Heart right ventricle (tissue), 16 donors: ENCODE results near the gene FAM118B. TPM values are rescaled to one million over a fixed set of nuclear protein-coding genes. Genes with fewer than 3 reads are reported as not detected.

Experiments used
- ATAC-seq, 8 donors: fragments of 200-7000 bp; cut with Tn5 transposase; one replicate each; pipeline ENCODE4 v1.9.1; 2020; ENCODE audit warnings: mild to moderate bottlenecking in 8 of 8, moderate library complexity in 8 of 8, moderate number of reproducible peaks in 1 of 8
- DNase-seq, 2 donors: peaks; one replicate each; pipeline ENCODE4 v3.0.0-alpha.2; 2020
- H3K27ac ChIP-seq, 10 donors: fragments of 200-600 bp; sonication (generic) in 2 of 10; one replicate each; pipeline versions ENCODE4 v1.5.0 to v1.8.0; 2020 to 2022; ENCODE audit warnings: mild to moderate bottlenecking in 3 of 10
- H3K27me3 ChIP-seq, 7 donors: fragments of 200-600 bp; one replicate each; pipeline ENCODE4 v1.8.0; 2021 to 2022; ENCODE audit warnings: mild to moderate bottlenecking in 2 of 7
- H3K36me3 ChIP-seq, 9 donors: fragments of 200-600 bp; sonication (generic) in 1 of 9; one replicate each; pipeline versions ENCODE4 v1.5.0 to v1.8.0; 2020 to 2022; ENCODE audit warnings: mild to moderate bottlenecking in 2 of 9
- H3K4me1 ChIP-seq, 9 donors: fragments of 200-600 bp; sonication (generic) in 1 of 9; one replicate each; pipeline versions ENCODE4 v1.5.0 to v1.8.0; 2020 to 2022; ENCODE audit warnings: mild to moderate bottlenecking in 4 of 9
- H3K4me3 ChIP-seq, 10 donors: fragments of 200-600 bp; sonication (generic) in 2 of 10; one replicate each; pipeline versions ENCODE4 v1.5.0 to v1.8.0; 2020 to 2022; ENCODE audit warnings: mild to moderate bottlenecking in 7 of 10, moderate library complexity in 2 of 10
- H3K9me3 ChIP-seq, 11 donors: fragments of 200-600 bp in 10 of 11; sonication (generic) in 2 of 11; one replicate each; pipeline versions ENCODE4 v1.5.0 to v1.8.0; 2013 to 2022; ENCODE audit warnings: mild to moderate bottlenecking in 2 of 11, control low read depth in 1 of 11, moderate library complexity in 1 of 11
- WGBS, 2 donors: extraction: QIAGEN DNeasy Blood & Tissue Kit; methylation state at CpG; one replicate each; pipeline ENCODE4 v1.1.7; 2013; ENCODE audit warnings: inconsistent platforms in 1 of 2; 5-methylcytosine and 5-hydroxymethylcytosine counted together
- intact Hi-C, 10 donors: fragments of 100-400 bp; cut with DNase I; formaldehyde crosslinking; loops; one replicate each; pipeline versions ENCODE4 v1.11.1 to v1.14.2; 2022
- polyA plus RNA-seq, 2 donors: library from polyadenylated mRNA; stranded (reverse); fragments of 200-250 nt; gene quantifications; one replicate each; pipeline ENCODE4 v1.2.3, GENCODE V29; 2013
- total RNA-seq, 10 donors: library from RNA; stranded (reverse); fragmentation: NEBNext Ultra II Directional in 3 of 10; extraction: Animal tissue kit (Norgen Biotek cat#: 25700) in 3 of 10; gene quantifications; one replicate each; pipeline versions ENCODE4 v1.2.1 to v1.2.4, GENCODE V29; 2021 to 2023
- TF ChIP-seq, protein P1 (sequence below), 9 donors: fragments of 200-600 bp; sonication (generic) in 2 of 9; IDR thresholded peaks; one replicate each; pipeline versions ENCODE4 v1.5.0 to v1.8.0; 2021 to 2022; ENCODE audit warnings: antibody characterized with exemption in 9 of 9, mild to moderate bottlenecking in 5 of 9, moderate library complexity in 1 of 9
- donor health status: Arrhythmogenic right ventricular cardiomyopathy.
- donor health status: ischemic (EF 13 %, LVEDD 7.1; RV severe dilation, severe dysfunction).
- donor health status: healthy with polysubstance abuse.
- donor health status: DM: no; HTN: yes; CAD: no.
- donor health status: DM: no; HTN: no; CAD: no.
- donor health status: ischemic (EF 25% LVEDD 6.9; RV normal size, moderate dysfunction).
- donor health status: ischemic (EF 25% LVEDD 5.7; RV mildly dilated, moderate dysfunction).
- donor health status: healthy.
- donor health status: DM: yes; HTN: yes; CAD: no.
- donor health status: Ischemic cardiomyopathy.
- donor health status: ischemic (EF 35%, LVEDD 5.7; RV mildly dilated, moderate dysfunction).
- donor health status: nonischemic (EF 11% LVEDD 7.7; RV severe dilation, severe dysfunction).
- donor health status: DM: yes; HTN: yes; CAD: no.
- donor health status: PGD.
- donor health status: ischemic (EF 29% LVEDD 5.4; RV normal size, mild dysfunction).
- donor health status: nonischemic (EF 23%, LVEDD 6.1; RV moderate dilation, normal function).

The FAM118B gene
- total and polyA plus RNA-seq, 12 donors = 7.6 to 52.8 (median 22.5) TPM

DNA sequence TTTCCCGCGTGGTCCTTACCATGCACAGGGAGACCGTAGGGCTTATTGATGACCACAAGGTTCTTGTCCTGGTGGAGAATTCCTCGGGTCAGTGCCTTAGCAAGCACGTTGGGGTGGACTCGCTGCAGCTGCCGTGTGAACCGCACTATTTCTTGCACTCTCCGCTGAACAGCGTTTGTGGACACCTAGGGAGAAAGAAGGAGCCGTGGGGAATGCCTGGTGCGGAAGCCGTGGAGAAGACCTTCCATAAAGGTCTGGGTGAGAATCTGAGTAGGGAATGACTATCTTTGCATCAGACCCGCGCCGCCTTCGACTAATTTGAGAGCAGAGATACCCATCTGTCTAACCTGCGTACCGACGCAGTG, 729 bp upstream of the FAM118B start:
- WGBS, 2 donors = 3% methylated on average over 20 of the region's 20 CpGs
- no peak for ATAC-seq

DNA sequence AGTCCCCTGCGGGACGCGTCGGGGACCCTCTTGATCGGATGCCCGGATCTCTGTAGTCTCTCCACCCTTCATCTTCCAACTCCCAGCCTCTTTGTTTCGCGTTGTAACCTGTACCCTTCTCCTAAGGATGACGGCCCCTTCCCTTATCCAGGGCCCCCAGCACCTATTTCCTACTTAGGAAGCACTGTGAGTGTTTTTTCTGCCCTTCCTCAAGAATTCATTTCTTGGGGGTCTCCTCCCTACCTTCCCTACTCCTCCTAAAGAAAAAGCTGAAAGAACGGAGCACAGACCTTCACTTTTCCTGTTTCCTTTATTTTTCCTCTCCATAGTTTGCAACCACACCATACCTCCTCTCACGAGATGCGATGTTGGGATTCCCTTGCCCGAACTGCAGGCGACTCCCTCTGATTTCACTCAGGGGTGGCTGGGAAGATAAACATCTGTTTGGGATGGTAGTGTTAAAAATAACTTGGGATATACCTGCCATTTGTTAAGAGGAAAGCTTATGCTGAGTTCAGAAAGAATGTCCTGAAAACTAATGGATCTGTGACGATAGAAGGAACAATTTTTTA, 593 bp downstream of the FAM118B start:
- peaks cover 4 to 56% (median 42%) of the 10 kb centered on the region in 9 donors for H3K4me1 ChIP-seq
- DNase-seq = no peak
- WGBS, 2 donors = 2% methylated on average over 15 of the region's 15 CpGs
- intact Hi-C loops = loop anchor here in 7 of 10 donors (5.0 to 10.0 kb wide), 3 partner anchors 53 to 150 kb away; partner anchors contain the start of genes FOXRED1 (in 7 of the 7), SRPRA (in 7 of the 7) and CDON (in 1 of the 7)
- TF ChIP-seq, protein P1, sequence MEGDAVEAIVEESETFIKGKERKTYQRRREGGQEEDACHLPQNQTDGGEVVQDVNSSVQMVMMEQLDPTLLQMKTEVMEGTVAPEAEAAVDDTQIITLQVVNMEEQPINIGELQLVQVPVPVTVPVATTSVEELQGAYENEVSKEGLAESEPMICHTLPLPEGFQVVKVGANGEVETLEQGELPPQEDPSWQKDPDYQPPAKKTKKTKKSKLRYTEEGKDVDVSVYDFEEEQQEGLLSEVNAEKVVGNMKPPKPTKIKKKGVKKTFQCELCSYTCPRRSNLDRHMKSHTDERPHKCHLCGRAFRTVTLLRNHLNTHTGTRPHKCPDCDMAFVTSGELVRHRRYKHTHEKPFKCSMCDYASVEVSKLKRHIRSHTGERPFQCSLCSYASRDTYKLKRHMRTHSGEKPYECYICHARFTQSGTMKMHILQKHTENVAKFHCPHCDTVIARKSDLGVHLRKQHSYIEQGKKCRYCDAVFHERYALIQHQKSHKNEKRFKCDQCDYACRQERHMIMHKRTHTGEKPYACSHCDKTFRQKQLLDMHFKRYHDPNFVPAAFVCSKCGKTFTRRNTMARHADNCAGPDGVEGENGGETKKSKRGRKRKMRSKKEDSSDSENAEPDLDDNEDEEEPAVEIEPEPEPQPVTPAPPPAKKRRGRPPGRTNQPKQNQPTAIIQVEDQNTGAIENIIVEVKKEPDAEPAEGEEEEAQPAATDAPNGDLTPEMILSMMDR (IDR thresholded peaks at IDR 0.05) = no peak
- peak overlapping the region; percentile 79 to 99 (median 92) for H3K4me3 ChIP-seq
- no peak for ATAC-seq
- peaks cover 0 to 31% (median 13%) of the 10 kb centered on the region in 9 donors for H3K36me3 ChIP-seq
- H3K9me3 ChIP-seq = no peaks in the 10 kb centered on the region
- H3K27me3 ChIP-seq = no peaks in the 10 kb centered on the region
- peak overlapping the region in 9 of 10 donors; percentile 9 to 90 (median 79) for H3K27ac ChIP-seq

More for the DNA sequence above, 729 bp upstream of the FAM118B start:
- Histone ChIP-seq H3K4me1 (peaks cover 4 to 56% (median 42%) of the 10 kb centered on the region in 9 donors), H3K9me3 (no peaks in the 10 kb centered on the region), H3K4me3 (peak overlapping the region; percentile 79 to 99 (median 92)), H3K27me3 (no peaks in the 10 kb centered on the region), H3K36me3 (peaks cover 0 to 45% (median 16%) of the 10 kb centered on the region in 9 donors), H3K27ac (peak overlapping the region in 9 of 10 donors; percentile 9 to 90 (median 79))
- no peak for DNase-seq
- intact Hi-C loops = loop anchor here in 7 of 10 donors (5.0 to 10.0 kb wide), 3 partner anchors 54 to 149 kb away; partner anchors contain the start of genes FOXRED1 (in 7 of the 7), SRPRA (in 7 of the 7) and CDON (in 1 of the 7)
- TF ChIP-seq, protein P1 (IDR thresholded peaks at IDR 0.05) = no peak

DNA sequence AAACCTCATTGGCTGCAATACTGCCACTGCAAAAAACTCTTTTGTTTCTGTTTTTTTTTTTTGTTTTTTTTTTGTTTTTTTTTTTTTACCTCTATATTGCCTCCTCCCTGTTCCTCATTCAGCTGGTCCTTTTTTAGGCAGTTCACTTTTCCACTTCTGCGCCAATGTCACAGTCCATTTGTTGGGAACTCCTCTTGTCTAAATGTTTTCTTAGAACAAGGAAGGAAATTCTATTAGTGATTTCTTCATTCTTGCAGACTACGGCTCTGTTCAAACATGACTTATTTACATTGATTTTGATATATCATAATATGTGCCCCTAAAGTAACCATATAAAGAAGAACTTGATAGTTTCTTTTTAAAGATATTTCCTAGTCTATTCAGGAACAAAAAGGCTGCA, 2.9 kb downstream of the FAM118B start:
- DNase-seq = no peak
- H3K4me1 ChIP-seq = peaks cover 4 to 54% (median 35%) of the 10 kb centered on the region in 9 donors

DNA sequence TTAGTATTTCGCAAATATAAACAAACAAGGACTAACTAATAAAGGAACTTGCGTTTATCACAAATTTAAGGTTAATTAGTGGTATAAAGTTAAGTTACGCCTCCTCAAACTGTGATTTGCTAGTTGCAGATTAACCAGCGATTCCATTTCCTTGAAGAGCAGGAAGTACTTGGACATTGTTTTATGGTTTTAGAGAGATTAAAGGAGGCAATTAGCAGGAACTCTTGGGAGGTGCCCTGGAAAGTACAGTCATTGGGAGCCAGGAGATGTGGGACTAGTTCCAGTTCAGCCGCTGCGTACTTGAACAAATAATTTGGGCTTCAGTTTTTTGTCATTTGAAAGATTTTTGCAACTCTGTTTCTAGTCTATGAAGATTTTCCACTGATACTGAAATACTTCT, 3.3 kb downstream of the FAM118B start:
- Histone ChIP-seq H3K27me3 (no peaks in the 10 kb centered on the region), H3K27ac (peak overlapping the region in 2 of 10 donors; percentile 6 to 51), H3K4me1 (peaks cover 4 to 54% (median 34%) of the 10 kb centered on the region in 9 donors), H3K9me3 (no peaks in the 10 kb centered on the region), H3K4me3 (peak overlapping the region in 4 of 10 donors; percentile 5 to 30 (median 18)), H3K36me3 (peaks cover 0 to 5% (median 2%) of the 10 kb centered on the region in 9 donors)
- no peak for ATAC-seq
- TF ChIP-seq, protein P1 (IDR thresholded peaks at IDR 0.05) = no peak
- WGBS, 2 donors = 43 to 60% methylated on average over 6 of the region's 6 CpGs
- DNase-seq = no peak
- intact Hi-C loops = loop anchor here in 7 of 10 donors (5.0 to 10.0 kb wide), 4 partner anchors 50 to 153 kb away; partner anchors contain the start of genes FOXRED1 (in 7 of the 7), SRPRA (in 7 of the 7), CDON (in 1 of the 7) and TIRAP (in 1 of the 7)

More for the DNA sequence above, 2.9 kb downstream of the FAM118B start:
- peaks cover 0 to 9% (median 6%) of the 10 kb centered on the region in 9 donors for H3K36me3 ChIP-seq
- TF ChIP-seq, protein P1 (IDR thresholded peaks at IDR 0.05) = no peak
- 49 to 75% methylated on average over 2 of the region's 2 CpGs for WGBS, 2 donors
- H3K4me3 ChIP-seq = peak overlapping the region in 4 of 10 donors; percentile 5 to 30 (median 18)
- intact Hi-C loops = loop anchor here in 7 of 10 donors (5.0 to 10.0 kb wide), 3 partner anchors 50 to 152 kb away; partner anchors contain the start of genes FOXRED1 (in 7 of the 7), SRPRA (in 7 of the 7) and CDON (in 1 of the 7)
- peak overlapping the region in 2 of 10 donors; percentile 6 to 51 for H3K27ac ChIP-seq
- H3K9me3 ChIP-seq = no peaks in the 10 kb centered on the region
- H3K27me3 ChIP-seq = no peaks in the 10 kb centered on the region
- ATAC-seq = no peak
